Large intestine (tissue), 3 donors: ENCODE results near the gene PARK7. TPM values are rescaled to one million over a fixed set of nuclear protein-coding genes. Genes with fewer than 3 reads are reported as not detected.

Experiments
- DNase-seq, 2 donors: peaks; one replicate each; pipeline versions ENCODE4 v3.0.0 to v3.0.0-alpha.2; 2013
- H3K27ac ChIP-seq: one replicate; pipeline ENCODE4 v1.5.1; 2013; ENCODE audit warnings: low read length
- H3K27me3 ChIP-seq: 2 replicates; pipeline ENCODE4 v1.6.1; 2013; ENCODE audit warnings: low read length; ENCODE audit not compliant: control insufficient read depth, insufficient read depth
- H3K36me3 ChIP-seq: 2 replicates; pipeline ENCODE4 v1.6.1; 2013; ENCODE audit warnings: low read length; ENCODE audit not compliant: control insufficient read depth, insufficient read depth
- H3K4me1 ChIP-seq: one replicate; pipeline ENCODE4 v1.6.1; 2013; ENCODE audit warnings: low read length; ENCODE audit not compliant: control insufficient read depth, insufficient read depth
- H3K4me3 ChIP-seq: one replicate; pipeline ENCODE4 v1.5.1; 2013; ENCODE audit warnings: low read length
- H3K9me3 ChIP-seq: one replicate; pipeline ENCODE4 v1.6.1; 2013; ENCODE audit warnings: mild to moderate bottlenecking, low read depth, low read length, moderate library complexity; ENCODE audit not compliant: control insufficient read depth
- WGBS: methylation state at CpG from one replicate; pipeline ENCODE4 v1.1.5; 2013; ENCODE audit warnings: low lambda C conversion rate; ENCODE audit not compliant: insufficient coverage; 5-methylcytosine and 5-hydroxymethylcytosine counted together
- polyA plus RNA-seq: library from polyadenylated mRNA; unstranded; fragments of 120-200 nt; gene quantifications from one replicate; pipeline ENCODE4 v1.2.1, GENCODE V29; 2013

PARK7 gene
- polyA plus RNA-seq, 1 donor: 228 TPM

DNA sequence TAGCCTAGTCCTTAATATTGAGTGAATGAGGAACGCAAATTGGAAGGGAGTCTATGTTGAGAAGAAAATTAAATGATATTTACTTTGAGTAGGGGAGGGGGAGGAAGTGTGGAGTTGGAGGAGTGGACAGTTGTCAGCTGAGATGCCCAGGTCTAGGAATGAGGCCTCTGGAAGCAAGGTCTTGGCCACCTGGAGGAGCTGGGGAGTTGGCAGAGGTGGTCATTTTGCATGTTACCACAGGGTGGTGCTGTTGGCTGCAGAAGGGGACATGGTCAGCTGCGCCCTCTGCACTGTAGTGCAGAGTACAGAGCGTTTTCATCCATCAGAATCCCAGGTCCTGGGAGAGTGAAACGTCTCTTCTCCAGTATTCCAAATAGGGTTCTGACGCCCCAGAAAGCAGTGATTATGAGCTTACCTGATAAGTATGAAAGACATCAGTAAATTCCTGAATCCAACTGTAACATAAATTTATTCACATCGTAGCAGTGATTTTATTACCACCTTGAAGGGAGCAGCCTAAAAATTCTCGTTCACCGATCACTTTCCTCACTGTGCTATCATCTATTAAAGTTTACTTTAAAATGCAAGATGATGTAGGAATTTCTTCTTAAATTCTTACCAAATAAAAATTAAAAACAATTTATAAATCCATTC lies 13.8 kb downstream of the PARK7 start:
- Histone ChIP-seq H3K27ac (no peak overlapping the region), H3K36me3 (peaks cover 56% of the 10 kb centered on the region), H3K9me3 (no peaks in the 10 kb centered on the region), H3K4me3 (no peak overlapping the region), H3K4me1 (no peaks in the 10 kb centered on the region), H3K27me3 (no peaks in the 10 kb centered on the region)
- peak; percentile 73 to 77 for DNase-seq
- 87% methylated on average over 4 of the region's 8 CpGs for WGBS

DNA sequence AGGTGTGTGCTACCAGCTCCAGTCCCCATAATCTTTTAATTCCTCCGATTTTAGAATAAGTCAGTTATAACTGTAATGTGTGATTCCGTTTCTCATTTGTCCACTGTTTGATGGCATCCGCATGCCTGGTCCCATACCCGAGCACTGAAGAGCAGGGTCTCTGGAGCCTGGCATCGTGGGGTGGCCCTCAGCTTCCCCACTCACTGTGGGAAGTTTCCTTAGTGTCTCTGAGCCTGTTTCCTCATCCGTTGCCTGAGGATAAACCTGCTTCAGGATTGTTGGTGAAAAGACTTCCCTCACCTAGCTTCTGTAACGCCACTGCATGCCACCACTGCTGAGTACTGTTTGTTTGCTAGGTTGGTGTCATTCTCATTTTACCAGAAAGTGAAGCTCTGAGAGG lies 19.5 kb downstream of the PARK7 start:
- Histone ChIP-seq H3K9me3 (no peaks in the 10 kb centered on the region), H3K27ac (no peak overlapping the region), H3K27me3 (no peaks in the 10 kb centered on the region), H3K36me3 (peaks cover 69% of the 10 kb centered on the region), H3K4me1 (peaks cover 2% of the 10 kb centered on the region), H3K4me3 (no peak overlapping the region)
- WGBS: no CpG with 5 or more reads among the region's 7 CpGs
- DNase-seq: no peak

DNA sequence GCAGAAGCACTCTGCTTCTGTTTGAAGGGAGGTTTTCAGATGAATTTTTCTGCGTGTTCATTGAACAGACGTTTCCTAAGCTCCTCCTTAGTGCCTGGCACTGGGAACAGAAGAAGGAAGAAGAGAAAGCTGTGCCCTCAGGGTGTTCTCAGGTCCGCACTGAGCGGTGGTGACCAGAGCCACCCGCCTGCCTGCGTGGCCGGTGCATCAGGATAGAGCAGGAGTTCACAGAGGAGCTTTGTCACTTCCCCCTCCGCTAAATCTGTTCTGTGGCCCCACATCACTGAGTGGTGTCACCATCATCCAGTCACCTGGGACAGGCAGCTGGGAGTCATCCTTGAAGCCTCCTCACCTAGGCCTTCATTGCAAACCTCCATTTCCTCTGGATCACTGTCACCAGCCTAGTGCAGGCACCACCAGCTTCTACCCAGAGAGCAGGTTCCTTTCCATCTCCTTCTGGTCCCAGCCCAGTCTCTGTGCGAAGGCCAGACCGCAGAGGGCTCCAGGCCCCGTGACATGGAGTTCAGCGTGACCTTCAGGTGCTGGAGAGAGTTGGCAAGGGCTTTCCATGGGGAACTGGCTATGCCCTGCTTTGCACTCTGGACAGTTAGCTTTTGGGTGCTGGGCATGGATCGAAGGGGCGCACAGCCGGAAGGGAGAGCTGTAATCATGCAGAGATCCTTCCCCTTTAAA lies 21.7 kb downstream of the PARK7 start:
- Histone ChIP-seq H3K4me3 (no peak overlapping the region), H3K9me3 (no peaks in the 10 kb centered on the region), H3K27ac (no peak overlapping the region), H3K36me3 (peaks cover 74% of the 10 kb centered on the region), H3K4me1 (peaks cover 2% of the 10 kb centered on the region), H3K27me3 (no peaks in the 10 kb centered on the region)
- DNase-seq: no peak
- no CpG with 5 or more reads among the region's 15 CpGs for WGBS

DNA sequence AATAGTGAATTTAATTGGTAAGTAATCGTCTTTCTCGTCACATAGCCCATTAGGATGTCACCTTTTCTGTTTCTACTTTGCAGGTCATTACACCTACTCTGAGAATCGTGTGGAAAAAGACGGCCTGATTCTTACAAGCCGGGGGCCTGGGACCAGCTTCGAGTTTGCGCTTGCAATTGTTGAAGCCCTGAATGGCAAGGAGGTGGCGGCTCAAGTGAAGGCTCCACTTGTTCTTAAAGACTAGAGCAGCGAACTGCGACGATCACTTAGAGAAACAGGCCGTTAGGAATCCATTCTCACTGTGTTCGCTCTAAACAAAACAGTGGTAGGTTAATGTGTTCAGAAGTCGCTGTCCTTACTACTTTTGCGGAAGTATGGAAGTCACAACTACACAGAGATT lies 23.3 kb downstream of the PARK7 start:
- H3K9me3 ChIP-seq: no peaks in the 10 kb centered on the region
- H3K4me1 ChIP-seq: peaks cover 2% of the 10 kb centered on the region
- DNase-seq: no peak
- H3K36me3 ChIP-seq: peaks cover 60% of the 10 kb centered on the region
- 100% methylated on average over 1 of the region's 15 CpGs for WGBS
- H3K27ac ChIP-seq: no peak overlapping the region
- no peak overlapping the region for H3K4me3 ChIP-seq
- no peaks in the 10 kb centered on the region for H3K27me3 ChIP-seq

DNA sequence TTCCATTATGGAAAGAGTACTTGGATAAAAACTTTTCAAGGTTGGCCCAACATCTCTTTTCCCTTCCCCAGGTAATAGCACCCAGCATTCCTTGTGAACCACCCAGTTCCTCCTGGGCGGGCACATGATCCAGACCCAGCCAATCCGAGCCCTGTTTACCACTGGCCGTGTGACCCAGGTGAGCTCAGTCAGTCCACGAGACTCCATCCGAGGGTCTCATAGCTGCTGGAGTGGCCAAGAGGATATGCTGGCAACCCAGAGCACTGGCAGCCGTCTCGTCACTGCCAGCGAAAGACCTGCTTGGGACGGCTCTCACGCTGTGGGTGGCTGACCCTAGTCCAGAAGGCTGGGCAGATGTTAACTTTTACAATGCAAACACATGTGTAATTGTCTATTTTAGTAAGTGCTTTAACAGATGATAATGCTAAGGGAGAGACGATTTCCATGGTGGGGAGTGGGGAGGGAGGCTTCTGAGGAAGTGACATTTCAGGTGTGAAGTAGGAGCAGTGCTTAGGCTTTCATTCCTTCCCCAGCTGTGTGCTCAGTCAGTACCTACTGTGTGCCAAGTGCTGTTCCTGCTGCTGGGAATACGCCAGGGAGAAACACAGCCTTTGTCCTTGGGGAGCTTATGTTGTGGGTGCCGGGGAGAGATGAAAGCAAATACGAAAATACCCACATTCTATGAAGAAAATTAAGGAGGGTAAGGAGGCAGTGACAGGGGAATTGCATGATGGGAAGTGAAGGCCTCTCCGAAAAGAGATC lies 24.5 kb downstream of the PARK7 start:
- peaks cover 2% of the 10 kb centered on the region for H3K4me1 ChIP-seq
- DNase-seq: no peak
- 100% methylated on average over 2 of the region's 15 CpGs for WGBS
- H3K4me3 ChIP-seq: no peak overlapping the region
- no peak overlapping the region for H3K27ac ChIP-seq
- no peaks in the 10 kb centered on the region for H3K9me3 ChIP-seq
- H3K36me3 ChIP-seq: peaks cover 52% of the 10 kb centered on the region
- no peaks in the 10 kb centered on the region for H3K27me3 ChIP-seq

DNA sequence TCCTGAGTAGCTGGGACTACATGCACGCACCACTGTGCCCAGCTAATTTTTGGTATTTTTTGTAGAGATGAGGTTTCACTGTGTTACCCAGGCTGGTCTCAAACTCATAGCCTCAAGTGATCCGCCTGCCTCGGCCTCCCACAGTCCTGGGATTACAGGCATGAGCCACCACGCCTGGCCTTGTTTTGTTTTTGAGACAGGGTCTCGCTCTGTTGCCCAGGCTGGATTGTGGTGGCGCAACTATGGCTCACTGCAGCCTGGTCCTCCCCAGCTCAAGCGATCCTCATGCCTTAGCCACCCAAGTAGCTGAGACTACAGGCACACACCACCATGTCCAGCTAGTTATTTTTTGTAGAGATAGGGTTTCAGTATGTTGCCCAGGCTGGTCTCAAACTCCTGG lies 26.0 kb downstream of the PARK7 start:
- DNase-seq: no peak
- H3K27ac ChIP-seq: no peak overlapping the region
- H3K4me3 ChIP-seq: no peak overlapping the region
- H3K4me1 ChIP-seq: peaks cover under 1% of the 10 kb centered on the region
- H3K9me3 ChIP-seq: no peaks in the 10 kb centered on the region
- 80% methylated on average over 1 of the region's 7 CpGs for WGBS
- no peaks in the 10 kb centered on the region for H3K27me3 ChIP-seq
- peaks cover 48% of the 10 kb centered on the region for H3K36me3 ChIP-seq

DNA sequence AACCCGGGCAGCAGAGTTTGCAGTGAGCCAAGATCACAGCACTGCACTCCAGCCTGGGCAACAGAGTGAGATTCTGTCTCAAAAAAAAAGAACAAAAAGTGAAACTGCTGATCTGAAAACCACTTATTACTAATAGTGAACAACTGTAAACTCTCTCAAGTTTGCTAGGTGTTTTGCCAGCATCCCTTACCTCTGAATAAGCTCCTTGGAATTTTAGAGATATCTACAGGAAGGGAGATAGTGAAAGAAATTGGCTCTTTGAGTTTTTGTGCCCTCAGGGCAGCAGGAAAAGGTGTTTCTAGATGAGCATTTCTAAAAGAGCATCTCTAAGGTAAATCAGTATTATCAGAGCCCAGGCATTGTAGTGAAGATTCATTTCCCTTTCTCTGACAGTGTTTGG lies 27.1 kb downstream of the PARK7 start:
- Histone ChIP-seq H3K27ac (no peak overlapping the region), H3K9me3 (no peaks in the 10 kb centered on the region), H3K4me3 (no peak overlapping the region), H3K27me3 (no peaks in the 10 kb centered on the region), H3K4me1 (no peaks in the 10 kb centered on the region), H3K36me3 (peaks cover 39% of the 10 kb centered on the region)
- no CpG with 5 or more reads among the region's 1 CpG for WGBS
- no peak for DNase-seq

DNA sequence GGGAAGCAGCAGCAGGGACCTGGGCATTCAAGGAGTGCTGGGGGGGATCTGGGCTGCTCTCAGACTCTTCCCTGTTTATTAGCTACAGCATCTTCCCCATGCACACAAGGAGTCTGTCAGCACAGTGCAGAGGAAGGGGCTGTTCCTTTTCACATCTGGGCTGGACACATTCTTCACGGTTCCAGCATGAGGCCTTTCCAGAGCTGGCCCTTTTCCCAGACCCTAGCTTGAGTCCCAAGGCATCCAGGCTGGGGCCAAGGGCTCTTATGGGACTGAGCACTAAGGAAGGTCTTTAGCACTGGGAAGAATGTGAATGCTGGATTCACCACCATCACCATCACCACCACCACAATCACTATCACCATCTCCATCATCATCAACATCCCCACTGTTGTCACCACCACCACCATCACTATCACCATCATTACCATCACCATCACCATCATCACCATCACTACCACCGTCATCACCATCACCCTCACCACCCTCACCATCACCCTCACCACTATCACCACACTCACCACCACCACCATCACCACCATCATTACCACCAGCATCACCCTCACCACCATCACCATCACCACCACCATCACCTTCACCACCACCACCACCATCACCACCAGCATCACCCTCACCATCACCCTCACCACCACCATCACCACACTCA lies 28.4 kb downstream of the PARK7 start:
- Histone ChIP-seq H3K4me1 (no peaks in the 10 kb centered on the region), H3K27me3 (no peaks in the 10 kb centered on the region), H3K9me3 (no peaks in the 10 kb centered on the region), H3K36me3 (peaks cover 26% of the 10 kb centered on the region), H3K27ac (no peak overlapping the region), H3K4me3 (no peak overlapping the region)
- no peak for DNase-seq
- no CpG with 5 or more reads among the region's 2 CpGs for WGBS

DNA sequence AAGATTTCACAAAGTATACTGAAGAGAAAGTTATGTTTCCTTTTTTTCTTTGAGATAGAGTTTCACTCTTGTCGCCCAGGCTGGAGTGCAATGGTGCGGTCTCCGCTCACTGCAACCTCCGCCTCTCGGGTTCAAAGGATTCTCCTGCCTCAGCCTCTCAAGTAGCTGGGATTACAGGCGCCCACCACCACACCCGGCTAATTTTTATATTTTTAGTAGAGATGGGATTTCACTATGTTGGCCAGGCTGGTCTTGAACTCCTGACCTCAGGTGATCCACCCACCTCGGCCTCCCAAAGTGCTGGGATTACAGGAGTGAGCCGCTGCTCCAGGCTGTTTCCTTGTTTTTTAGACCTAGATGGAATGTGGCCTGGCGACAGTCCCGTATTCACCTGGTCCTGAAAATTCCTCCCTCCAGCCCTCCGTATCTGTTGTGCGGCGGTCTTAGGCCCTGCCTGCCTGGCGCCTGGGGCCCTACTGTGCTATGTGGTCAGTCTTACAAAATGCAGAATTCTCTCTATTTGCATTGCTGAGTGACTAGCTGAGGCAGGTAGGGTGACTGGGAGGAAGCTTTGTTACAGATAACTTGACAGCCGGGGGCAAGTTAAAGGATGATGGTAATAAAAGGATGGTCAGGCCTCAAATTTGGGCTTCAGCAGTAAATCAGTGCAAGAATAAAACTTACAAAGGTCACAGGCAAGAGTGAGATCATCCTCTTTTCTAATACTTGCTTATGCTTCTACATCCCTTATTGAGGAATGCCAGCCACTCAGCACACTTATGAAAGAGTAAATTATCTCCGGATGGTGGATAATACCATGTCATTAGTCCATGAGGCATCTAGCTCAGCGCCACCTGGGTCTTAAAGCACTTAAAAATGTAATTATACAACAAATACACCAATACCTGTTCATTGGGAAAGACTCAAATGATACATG lies 30.3 kb downstream of the PARK7 start:
- no peaks in the 10 kb centered on the region for H3K27me3 ChIP-seq
- no peak for DNase-seq
- H3K27ac ChIP-seq: no peak overlapping the region
- H3K36me3 ChIP-seq: peaks cover 8% of the 10 kb centered on the region
- H3K4me3 ChIP-seq: no peak overlapping the region
- H3K9me3 ChIP-seq: no peaks in the 10 kb centered on the region
- no peaks in the 10 kb centered on the region for H3K4me1 ChIP-seq
- 80% methylated on average over 1 of the region's 18 CpGs for WGBS
